HEK293 (cell line): ENCODE data around the gene GAGE10.

Source experiments
- CTCF ChIA-PET: fragments of 350-600 bp; formaldehyde crosslinking; extraction: SDS; loops from one replicate; lab custom pipeline; 2021; ENCODE audit warnings: antibody characterized with exemption; lab: Yijun Ruan, JAX
- POLR2A ChIA-PET: fragments of 300-600 bp; formaldehyde crosslinking; extraction: SDS; loops from one replicate; lab custom pipeline; 2020; ENCODE audit warnings: antibody characterized with exemption, inconsistent platforms; lab: Yijun Ruan, JAX
- H3K27ac ChIP-seq: fragments of 200-500 bp; sonication (Bioruptor generic); 2 replicates; pipeline ENCODE4 v1.5.1; 2014; ENCODE audit warnings: low read depth, low read length, control low read depth, inconsistent platforms; ENCODE audit errors: extremely low read depth
- H3K36me3 ChIP-seq, 2 experiments: fragments of 200-500 bp in 1 of 2; sonication (Bioruptor generic) in 1 of 2; 1 replicate in 1 of 2; 2 replicates in 1 of 2; pipeline ENCODE4 v1.5.1; 2014 to 2017; ENCODE audit warnings: inconsistent platforms in 2 of 2, low read length in 2 of 2; ENCODE audit not compliant: control insufficient read depth in 2 of 2, insufficient read depth in 1 of 2
- H3K4me1 ChIP-seq: fragments of 200-500 bp; sonication (Bioruptor generic); 2 replicates; pipeline ENCODE4 v1.5.1; 2014; ENCODE audit warnings: mild to moderate bottlenecking, low read length, inconsistent platforms; ENCODE audit not compliant: control insufficient read depth, insufficient read depth
- H3K4me3 ChIP-seq: 2 replicates; pipeline ENCODE4 v1.5.1; 2011; ENCODE audit warnings: low read depth, mild to moderate bottlenecking, control low read depth, low read length, moderate library complexity
- H3K9me3 ChIP-seq: fragments of 200-500 bp; sonication (Bioruptor generic); 2 replicates; pipeline ENCODE4 v1.5.1; 2014; ENCODE audit warnings: low read depth, low read length, inconsistent platforms; ENCODE audit not compliant: control insufficient read depth, insufficient read depth
- FEZF1 ChIP-seq: fragments of 450-650 bp; formaldehyde crosslinking; IDR thresholded peaks from 2 replicates; pipeline ENCODE4 v1.5.1; 2016; ENCODE audit warnings: missing biosample characterization, missing genetic modification characterization
- GLI4 ChIP-seq: fragments of 450-650 bp; formaldehyde crosslinking; IDR thresholded peaks from 2 replicates; pipeline ENCODE4 v1.5.1; 2016; ENCODE audit warnings: missing biosample characterization, missing genetic modification characterization
- GLIS2 ChIP-seq: fragments of 450-650 bp; formaldehyde crosslinking; IDR thresholded peaks from 2 replicates; pipeline ENCODE4 v1.5.1; 2016; ENCODE audit warnings: missing biosample characterization, missing genetic modification characterization
- PATZ1 ChIP-seq: fragments of 450-650 bp; formaldehyde crosslinking; IDR thresholded peaks from 2 replicates; pipeline ENCODE4 v1.5.1; 2016; ENCODE audit warnings: missing biosample characterization, missing genetic modification characterization
- WT1 ChIP-seq: fragments of 450-650 bp; formaldehyde crosslinking; IDR thresholded peaks from 2 replicates; pipeline ENCODE4 v1.5.1; 2016; ENCODE audit warnings: missing biosample characterization, missing genetic modification characterization
- YY2 ChIP-seq: fragments of 450-650 bp; formaldehyde crosslinking; IDR thresholded peaks from 2 replicates; pipeline ENCODE4 v1.5.1; 2016; ENCODE audit warnings: missing biosample characterization, missing genetic modification characterization
- ZBTB44 ChIP-seq: fragments of 450-650 bp; IDR thresholded peaks from 2 replicates; pipeline ENCODE4 v1.5.1; 2018; ENCODE audit warnings: missing biosample characterization, mild to moderate bottlenecking, missing genetic modification characterization
- ZNF521 ChIP-seq: fragments of 450-650 bp; formaldehyde crosslinking; IDR thresholded peaks from 2 replicates; pipeline ENCODE4 v1.5.1; 2017; ENCODE audit warnings: missing biosample characterization, mild to moderate bottlenecking, missing genetic modification characterization
- ZNF544 ChIP-seq: fragments of 450-650 bp; formaldehyde crosslinking; IDR thresholded peaks from 2 replicates; pipeline ENCODE4 v1.5.0; 2017; ENCODE audit warnings: missing biosample characterization, missing genetic modification characterization
- TF ChIP-seq, protein P1 (sequence below): fragments of 450-650 bp; formaldehyde crosslinking; IDR thresholded peaks from 2 replicates; pipeline ENCODE4 v1.5.1; 2016; ENCODE audit warnings: missing biosample characterization, missing genetic modification characterization, borderline replicate concordance
- TF ChIP-seq, protein P2 (sequence below): fragments of 450-650 bp; formaldehyde crosslinking; IDR thresholded peaks from 2 replicates; pipeline ENCODE4 v1.5.1; 2016; ENCODE audit warnings: missing biosample characterization, missing genetic modification characterization
- TF ChIP-seq, protein P3 (sequence below): fragments of 450-650 bp; formaldehyde crosslinking; IDR thresholded peaks from 2 replicates; pipeline ENCODE4 v1.5.1; 2017; ENCODE audit warnings: missing biosample characterization, missing genetic modification characterization

GAGE10 gene

GRCh38 chrX:49256268-49256995 lies 47.0 kb upstream of the GAGE10 start:
- Histone ChIP-seq H3K36me3 (no peaks in the 10 kb centered on the region), H3K4me1 (no peaks in the 10 kb centered on the region), H3K9me3 (no peaks in the 10 kb centered on the region), H3K27ac (no peak overlapping the region), H3K4me3 (no peak overlapping the region)
- CTCF ChIA-PET = interaction anchor here (0.7 kb wide), 1 partner anchor 7 kb away, joined by 3 read pairs; no protein-coding TSS in a partner anchor
- POLR2A ChIA-PET = interaction anchor here (0.6 to 1.5 kb wide), 3 partner anchors 13 to 682 kb away, joined by 3 to 5 read pairs (median 5); no protein-coding TSS in a partner anchor
- no peak for TF ChIP-seq WT1 (tag by site-specific recombination)

DNA sequence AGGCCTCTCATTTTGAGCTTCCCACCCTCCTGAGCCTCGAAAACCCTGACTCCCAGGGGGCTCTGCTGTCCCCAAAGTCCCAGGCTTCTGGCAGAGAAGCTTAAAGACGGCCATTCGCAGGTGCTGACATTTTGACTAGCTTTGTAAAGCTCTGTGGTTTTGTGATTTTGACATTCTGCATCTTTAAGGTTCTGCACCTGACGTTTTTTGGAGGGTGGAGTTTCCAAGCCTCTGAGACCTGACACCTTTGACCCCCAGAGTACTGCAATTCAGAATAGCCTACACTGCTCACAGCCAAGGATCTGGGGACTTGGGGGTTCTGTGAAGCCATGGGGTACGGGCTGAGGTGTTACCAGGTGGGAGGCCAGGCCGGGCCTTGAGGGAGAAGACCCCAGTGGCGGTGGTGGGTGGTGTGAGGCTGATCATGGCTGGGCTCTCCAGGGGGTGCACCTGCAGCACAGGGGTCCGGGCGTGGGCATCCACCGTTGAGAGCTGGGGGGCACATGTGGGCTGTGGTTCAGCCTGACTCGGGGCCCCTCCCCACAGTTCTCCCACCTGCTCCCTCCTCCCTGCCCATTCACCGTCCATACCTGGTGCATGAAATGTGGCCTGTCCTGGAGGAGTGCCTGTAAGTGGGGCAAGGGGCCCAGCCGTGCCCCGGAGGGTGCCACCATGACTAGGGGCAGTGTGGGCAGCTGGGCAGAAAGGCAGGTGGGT lies 46.2 kb upstream of the GAGE10 start:
- CTCF ChIA-PET = interaction anchor here (0.7 kb wide), 1 partner anchor 8 kb away, joined by 3 read pairs; no protein-coding TSS in a partner anchor
- H3K4me3 ChIP-seq = no peak overlapping the region
- no peak overlapping the region for H3K27ac ChIP-seq
- no peaks in the 10 kb centered on the region for H3K4me1 ChIP-seq
- no peaks in the 10 kb centered on the region for H3K9me3 ChIP-seq
- no peaks in the 10 kb centered on the region for H3K36me3 ChIP-seq
- no peak for TF ChIP-seq YY2
- TF ChIP-seq, protein P1, sequence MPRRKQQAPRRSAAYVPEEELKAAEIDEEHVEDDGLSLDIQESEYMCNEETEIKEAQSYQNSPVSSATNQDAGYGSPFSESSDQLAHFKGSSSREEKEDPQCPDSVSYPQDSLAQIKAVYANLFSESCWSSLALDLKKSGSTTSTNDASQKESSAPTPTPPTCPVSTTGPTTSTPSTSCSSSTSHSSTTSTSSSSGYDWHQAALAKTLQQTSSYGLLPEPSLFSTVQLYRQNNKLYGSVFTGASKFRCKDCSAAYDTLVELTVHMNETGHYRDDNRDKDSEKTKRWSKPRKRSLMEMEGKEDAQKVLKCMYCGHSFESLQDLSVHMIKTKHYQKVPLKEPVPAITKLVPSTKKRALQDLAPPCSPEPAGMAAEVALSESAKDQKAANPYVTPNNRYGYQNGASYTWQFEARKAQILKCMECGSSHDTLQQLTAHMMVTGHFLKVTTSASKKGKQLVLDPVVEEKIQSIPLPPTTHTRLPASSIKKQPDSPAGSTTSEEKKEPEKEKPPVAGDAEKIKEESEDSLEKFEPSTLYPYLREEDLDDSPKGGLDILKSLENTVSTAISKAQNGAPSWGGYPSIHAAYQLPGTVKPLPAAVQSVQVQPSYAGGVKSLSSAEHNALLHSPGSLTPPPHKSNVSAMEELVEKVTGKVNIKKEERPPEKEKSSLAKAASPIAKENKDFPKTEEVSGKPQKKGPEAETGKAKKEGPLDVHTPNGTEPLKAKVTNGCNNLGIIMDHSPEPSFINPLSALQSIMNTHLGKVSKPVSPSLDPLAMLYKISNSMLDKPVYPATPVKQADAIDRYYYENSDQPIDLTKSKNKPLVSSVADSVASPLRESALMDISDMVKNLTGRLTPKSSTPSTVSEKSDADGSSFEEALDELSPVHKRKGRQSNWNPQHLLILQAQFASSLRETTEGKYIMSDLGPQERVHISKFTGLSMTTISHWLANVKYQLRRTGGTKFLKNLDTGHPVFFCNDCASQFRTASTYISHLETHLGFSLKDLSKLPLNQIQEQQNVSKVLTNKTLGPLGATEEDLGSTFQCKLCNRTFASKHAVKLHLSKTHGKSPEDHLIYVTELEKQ (tag by site-specific recombination) = no peak
- TF ChIP-seq PATZ1 = no peak
- 0 out of 2 replicates have a peak, but pooled peaks have one; percentile 26 for TF ChIP-seq GLIS2 (tag by site-specific recombination)
- TF ChIP-seq, protein P2, sequence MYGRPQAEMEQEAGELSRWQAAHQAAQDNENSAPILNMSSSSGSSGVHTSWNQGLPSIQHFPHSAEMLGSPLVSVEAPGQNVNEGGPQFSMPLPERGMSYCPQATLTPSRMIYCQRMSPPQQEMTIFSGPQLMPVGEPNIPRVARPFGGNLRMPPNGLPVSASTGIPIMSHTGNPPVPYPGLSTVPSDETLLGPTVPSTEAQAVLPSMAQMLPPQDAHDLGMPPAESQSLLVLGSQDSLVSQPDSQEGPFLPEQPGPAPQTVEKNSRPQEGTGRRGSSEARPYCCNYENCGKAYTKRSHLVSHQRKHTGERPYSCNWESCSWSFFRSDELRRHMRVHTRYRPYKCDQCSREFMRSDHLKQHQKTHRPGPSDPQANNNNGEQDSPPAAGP (tag by site-specific recombination) = no peak
- POLR2A ChIA-PET = interaction anchor here (1.0 to 3.0 kb wide), 3 partner anchors 12 to 682 kb away, joined by 3 to 11 read pairs (median 5); no protein-coding TSS in a partner anchor

DNA sequence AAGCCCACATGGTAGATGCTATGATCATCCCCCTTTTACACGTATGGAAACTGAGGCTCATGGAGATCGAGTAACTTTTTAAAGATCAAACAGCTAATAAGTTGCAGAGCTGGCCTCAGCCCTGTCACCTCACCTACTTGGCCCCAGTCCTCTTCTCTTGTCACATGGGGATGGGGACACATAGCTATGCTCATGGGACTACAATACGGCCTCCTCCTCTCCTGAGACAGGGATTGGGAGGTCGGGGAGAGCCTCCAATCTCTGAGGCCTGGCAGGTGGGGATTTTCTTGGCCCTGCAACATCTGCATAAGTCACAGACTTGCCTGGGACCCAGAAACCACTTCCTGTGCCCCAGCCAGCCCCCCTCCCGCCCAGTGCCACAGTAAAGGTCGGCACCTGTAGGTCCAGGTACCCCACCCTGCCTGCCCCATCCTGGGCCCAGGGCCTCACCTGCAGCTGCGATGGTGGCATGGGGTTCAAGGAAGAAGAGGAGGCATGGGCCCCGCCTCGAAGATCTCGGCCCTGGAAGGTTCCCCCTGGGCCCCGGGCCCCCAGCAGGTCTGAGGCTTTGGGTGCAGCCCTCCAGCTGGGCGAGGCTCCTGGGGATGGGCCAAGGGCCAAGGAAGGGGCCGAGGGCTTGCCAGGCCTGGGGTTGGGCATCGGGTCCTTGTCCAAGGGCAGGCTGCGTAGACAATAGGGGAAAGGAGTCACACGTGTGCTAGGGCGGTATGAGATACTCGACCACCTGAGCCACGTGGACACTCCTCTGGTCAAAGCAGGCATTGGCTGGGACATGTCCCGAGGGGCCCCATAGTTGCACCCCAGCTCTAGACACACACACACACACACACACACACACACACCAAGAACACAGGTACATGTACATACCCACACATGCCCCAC lies 45.3 kb upstream of the GAGE10 start:
- CTCF ChIA-PET = no interaction called here
- POLR2A ChIA-PET = interaction anchor here (3.0 kb wide), 1 partner anchor 11 kb away, joined by 11 read pairs; no protein-coding TSS in a partner anchor
- TF ChIP-seq, protein P1 (tag by site-specific recombination) = no peak
- no peak for TF ChIP-seq ZNF544 (tag by site-specific recombination)
- no peak for TF ChIP-seq ZBTB44 (tag by site-specific recombination)
- TF ChIP-seq GLI4 (tag by site-specific recombination) = no peak
- TF ChIP-seq, protein P3, sequence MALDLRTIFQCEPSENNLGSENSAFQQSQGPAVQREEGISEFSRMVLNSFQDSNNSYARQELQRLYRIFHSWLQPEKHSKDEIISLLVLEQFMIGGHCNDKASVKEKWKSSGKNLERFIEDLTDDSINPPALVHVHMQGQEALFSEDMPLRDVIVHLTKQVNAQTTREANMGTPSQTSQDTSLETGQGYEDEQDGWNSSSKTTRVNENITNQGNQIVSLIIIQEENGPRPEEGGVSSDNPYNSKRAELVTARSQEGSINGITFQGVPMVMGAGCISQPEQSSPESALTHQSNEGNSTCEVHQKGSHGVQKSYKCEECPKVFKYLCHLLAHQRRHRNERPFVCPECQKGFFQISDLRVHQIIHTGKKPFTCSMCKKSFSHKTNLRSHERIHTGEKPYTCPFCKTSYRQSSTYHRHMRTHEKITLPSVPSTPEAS (tag by site-specific recombination) = no peak
- TF ChIP-seq ZNF521 = no peak
- no peak for TF ChIP-seq FEZF1 (tag by site-specific recombination)

More for the DNA sequence above, 45.3 kb upstream of the GAGE10 start:
- Histone ChIP-seq H3K27ac (no peak overlapping the region), H3K4me3 (no peak overlapping the region), H3K9me3 (no peaks in the 10 kb centered on the region), H3K4me1 (no peaks in the 10 kb centered on the region), H3K36me3 (no peaks in the 10 kb centered on the region)
